HFFc6 (cell line): ENCODE measurements around the gene CD44. TPM values are rescaled to one million over a fixed set of nuclear protein-coding genes. Genes with fewer than 3 reads are reported as not detected.

Experiments
- DNase-seq: peaks from one replicate; pipeline ENCODE4 v3.0.0-alpha.2; 2018
- H3K27ac Mint-ChIP-seq: 2 replicates; pipeline ENCODE4 v1.8.0; 2020; ENCODE audit warnings: mild to moderate bottlenecking, mixed read lengths
- H3K27me3 Mint-ChIP-seq: 2 replicates; pipeline ENCODE4 v1.8.0; 2021; ENCODE audit warnings: mild to moderate bottlenecking, moderate library complexity, mixed read lengths; ENCODE audit not compliant: insufficient read depth
- H3K36me3 Mint-ChIP-seq: 2 replicates; pipeline ENCODE4 v1.8.0; 2021; ENCODE audit warnings: low read depth, mixed read lengths
- H3K4me1 Mint-ChIP-seq: 2 replicates; pipeline ENCODE4 v1.8.0; 2020; ENCODE audit warnings: low read depth, mixed read lengths
- H3K4me3 Mint-ChIP-seq: 2 replicates; pipeline ENCODE4 v1.8.0; 2020; ENCODE audit warnings: mild to moderate bottlenecking, moderate library complexity, mixed read lengths
- H3K9me3 Mint-ChIP-seq: 2 replicates; pipeline ENCODE4 v1.8.0; 2020; ENCODE audit warnings: mild to moderate bottlenecking, mixed read lengths
- CTCF ChIP-seq: fragments of 200-600 bp; sonication (generic); IDR thresholded peaks from 2 replicates; pipeline ENCODE4 v1.5.0; 2021; ENCODE audit warnings: antibody characterized with exemption, mild to moderate bottlenecking
- total RNA-seq, 6 experiments: library from RNA; stranded (reverse); fragmentation: NEBNext Ultra II Directional; extraction: Animal tissue kit (Norgen Biotek cat#: 25700); gene quantifications; 2 replicates in 1 of 6; 3 replicates in 5 of 6; pipeline ENCODE4 v1.2.3, GENCODE V29; 2021

Gene CD44
- total RNA-seq, 6 experiments from 2014 or later: 1,912 to 2,221 (median 2,175) TPM

- DNase-seq: no peak
- Mint-ChIP-seq H3K4me1 (peaks cover 47% of the 10 kb centered on the region), H3K9me3 (no peaks in the 10 kb centered on the region; the same call in 1 of the 2 replicates), H3K27ac (peak overlapping the region; percentile 93; the same call in 1 of the 2 replicates), H3K27me3 (peaks cover 3% of the 10 kb centered on the region; the same call in 1 of the 2 replicates), H3K4me3 (no peak overlapping the region), H3K36me3 (0 out of 2 replicates have a peak, but pooled peaks cover 6% of the 10 kb centered on the region)
- TF ChIP-seq CTCF: no peak
Observed at GRCh38 chr11:35097814-35098455, 41.0 kb upstream of the CD44 start.

GRCh38 chr11:35098855-35099254 lies 40.1 kb upstream of the CD44 start:
- H3K27ac Mint-ChIP-seq: peak overlapping the region; percentile 93
- peaks cover 53% of the 10 kb centered on the region for H3K4me1 Mint-ChIP-seq
- no peak overlapping the region for H3K4me3 Mint-ChIP-seq
- H3K9me3 Mint-ChIP-seq: no peaks in the 10 kb centered on the region; the same call in 1 of the 2 replicates
- H3K36me3 Mint-ChIP-seq: 0 out of 2 replicates have a peak, but pooled peaks cover 6% of the 10 kb centered on the region
- peaks cover 3% of the 10 kb centered on the region; the same call in 1 of the 2 replicates for H3K27me3 Mint-ChIP-seq
- DNase-seq: no peak
- TF ChIP-seq CTCF: no peak

DNA sequence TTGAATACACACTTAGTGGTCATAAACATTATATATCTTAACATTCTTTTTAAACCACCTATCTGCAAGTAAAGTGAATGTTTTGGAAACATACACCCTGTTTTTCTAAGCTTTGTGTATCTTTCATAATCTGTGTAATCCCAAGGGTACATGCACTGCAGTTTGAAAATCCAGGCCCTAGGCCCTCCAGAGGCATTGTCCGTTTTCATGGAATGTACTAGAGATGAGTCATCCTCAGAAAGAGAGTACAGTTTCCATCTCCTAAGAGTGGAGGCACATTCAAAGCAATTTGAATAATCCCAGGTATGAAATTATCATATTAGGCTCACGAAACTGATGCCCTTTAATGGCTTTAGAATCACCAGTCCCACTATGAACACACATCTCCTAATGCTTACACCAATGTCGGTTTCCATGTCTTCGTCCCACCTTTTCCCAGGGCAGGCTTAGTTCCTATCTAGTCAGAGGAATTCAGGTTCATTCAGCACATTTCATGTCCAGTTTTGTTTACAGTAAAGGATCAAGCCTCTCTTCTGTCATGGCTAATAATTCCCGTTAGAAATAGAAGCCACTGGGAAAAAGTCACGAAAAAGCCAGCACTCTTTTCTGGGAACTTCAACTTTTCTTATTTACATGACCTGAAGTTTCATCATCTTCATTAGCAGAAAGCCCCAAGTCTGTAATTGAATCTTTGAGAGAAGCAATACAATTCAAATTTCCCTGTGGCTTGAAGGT lies 39.5 kb upstream of the CD44 start:
- 0 out of 2 replicates have a peak, but pooled peaks cover 6% of the 10 kb centered on the region for H3K36me3 Mint-ChIP-seq
- peak overlapping the region; percentile 93 for H3K27ac Mint-ChIP-seq

DNA sequence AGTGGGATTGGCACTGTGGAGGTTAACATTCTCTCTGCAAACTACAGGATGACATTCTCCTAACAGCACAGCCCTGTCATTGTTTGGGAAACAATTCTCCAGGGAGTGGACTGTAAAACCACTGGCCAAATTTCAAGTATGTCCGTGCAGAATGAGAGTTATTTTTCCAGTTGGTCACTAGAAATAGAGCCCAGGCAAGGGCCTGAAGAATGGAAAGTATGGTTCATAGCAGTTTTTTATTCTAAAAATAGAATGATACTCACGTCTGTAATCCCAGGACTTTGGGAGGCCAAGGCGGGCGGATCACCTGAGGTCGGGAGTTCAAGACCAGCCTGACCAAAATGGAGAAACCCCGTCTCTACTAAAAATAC lies 39.0 kb upstream of the CD44 start:
- H3K4me1 Mint-ChIP-seq: peaks cover 59% of the 10 kb centered on the region
- no peak for TF ChIP-seq CTCF
- 0 out of 2 replicates have a peak, but pooled peaks cover 1% of the 10 kb centered on the region for H3K36me3 Mint-ChIP-seq
- peak overlapping the region; percentile 55 for H3K4me3 Mint-ChIP-seq
- no peaks in the 10 kb centered on the region; the same call in 1 of the 2 replicates for H3K9me3 Mint-ChIP-seq
- peak; percentile 87 for DNase-seq
- H3K27ac Mint-ChIP-seq: peak overlapping the region; percentile 93
- H3K27me3 Mint-ChIP-seq: peaks cover 3% of the 10 kb centered on the region; the same call in 1 of the 2 replicates

More for the DNA sequence above, 39.5 kb upstream of the CD44 start:
- DNase-seq: peak; percentile 62
- H3K4me3 Mint-ChIP-seq: peak overlapping the region; percentile 55
- peaks cover 59% of the 10 kb centered on the region for H3K4me1 Mint-ChIP-seq
- no peaks in the 10 kb centered on the region; the same call in 1 of the 2 replicates for H3K9me3 Mint-ChIP-seq
- no peak for TF ChIP-seq CTCF
- H3K27me3 Mint-ChIP-seq: peaks cover 3% of the 10 kb centered on the region; the same call in 1 of the 2 replicates

- no peak for TF ChIP-seq CTCF
- DNase-seq: no peak
- H3K27me3 Mint-ChIP-seq: no peaks in the 10 kb centered on the region
- no peaks in the 10 kb centered on the region for H3K9me3 Mint-ChIP-seq
- no peaks in the 10 kb centered on the region for H3K36me3 Mint-ChIP-seq
- H3K4me1 Mint-ChIP-seq: peaks cover 59% of the 10 kb centered on the region
- peak overlapping the region; percentile 41; the same call in 1 of the 2 replicates for H3K27ac Mint-ChIP-seq
- H3K4me3 Mint-ChIP-seq: no peak overlapping the region
Observed at GRCh38 chr11:35101223-35101622, 37.7 kb upstream of the CD44 start.
